ENCODE results near the gene BEND7. TPM values are rescaled to one million over a fixed set of nuclear protein-coding genes. Genes with fewer than 3 reads are reported as not detected.

BEND7 gene
- total RNA-seq, 1 donor from 2014 or later, result 28.6 TPM

GRCh38 chr10:13400196-13400965 is 128.4 kb downstream of the BEND7 start:
- no peak for DNase-seq (ENCODE audit: low spot score)
- ATAC-seq, result no peak
- intact Hi-C loops (cut with DNase I), result no loop called here

DNA sequence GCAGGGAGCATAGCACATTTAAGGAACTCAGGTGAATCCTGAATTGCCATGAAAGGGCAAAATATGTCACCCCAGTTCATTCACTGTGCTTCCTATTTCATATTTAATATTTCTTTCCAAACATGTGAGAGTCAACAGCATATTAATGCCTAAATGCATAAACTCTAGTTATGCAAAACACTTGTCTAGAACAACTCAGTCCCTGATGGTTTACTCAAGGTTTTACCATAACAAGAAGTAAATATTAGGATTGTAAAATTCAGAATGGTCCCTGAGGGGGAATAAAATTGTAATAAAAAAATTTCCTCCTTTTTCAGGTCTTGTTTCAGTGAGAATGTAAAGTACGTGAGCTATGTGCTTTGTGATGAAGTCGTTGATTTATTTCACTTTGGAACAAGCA is 129.1 kb downstream of the BEND7 start:
- DNase-seq (ENCODE audit: low spot score), result no peak
- intact Hi-C loops (cut with DNase I), result no loop called here
- no peak for ATAC-seq

DNA sequence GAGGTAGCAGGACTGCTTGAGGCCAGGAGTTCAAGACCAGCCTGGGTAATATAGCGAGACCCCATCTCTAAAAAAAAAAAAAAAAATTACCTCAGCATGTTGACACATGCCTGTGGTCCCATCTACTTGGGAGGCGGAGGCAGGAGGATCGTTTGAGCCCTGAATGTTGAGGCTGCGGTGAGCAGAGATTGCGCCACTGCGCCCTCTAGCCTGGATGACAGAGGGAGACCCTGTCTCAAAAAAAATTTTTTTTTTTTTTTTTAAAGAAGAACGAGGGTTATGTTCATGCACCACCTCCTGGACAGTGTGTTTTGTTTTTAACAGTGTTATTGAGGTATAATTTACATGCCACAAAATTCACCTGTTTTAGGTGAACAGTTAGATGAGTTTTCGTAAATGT is 129.6 kb downstream of the BEND7 start:
- DNase-seq (ENCODE audit: low spot score) (no peak), ATAC-seq (no peak)
- intact Hi-C loops (cut with DNase I), result no loop called here

DNA sequence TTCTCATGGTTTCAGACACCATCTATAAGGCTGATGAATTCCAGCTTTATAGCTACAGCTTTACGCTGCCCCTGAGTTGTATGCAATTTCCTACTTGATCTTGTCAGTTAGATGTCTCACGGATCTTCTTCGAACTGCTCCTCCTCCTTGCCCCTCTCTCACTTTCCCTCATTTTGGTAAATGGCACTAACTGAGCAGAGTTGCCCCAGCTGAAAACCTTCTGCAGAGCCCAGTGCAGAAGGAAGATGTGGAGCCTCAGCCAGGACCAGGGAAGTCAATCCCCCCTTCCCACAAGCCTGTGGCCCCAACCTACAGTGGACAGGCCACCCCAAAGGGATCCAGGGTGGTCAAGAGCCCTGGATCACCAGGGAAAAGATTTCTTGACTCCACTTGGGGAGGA is 131.8 kb downstream of the BEND7 start:
- no peak for DNase-seq (ENCODE audit: low spot score)
- intact Hi-C loops (cut with DNase I), result no loop called here
- ATAC-seq, result no peak

DNA sequence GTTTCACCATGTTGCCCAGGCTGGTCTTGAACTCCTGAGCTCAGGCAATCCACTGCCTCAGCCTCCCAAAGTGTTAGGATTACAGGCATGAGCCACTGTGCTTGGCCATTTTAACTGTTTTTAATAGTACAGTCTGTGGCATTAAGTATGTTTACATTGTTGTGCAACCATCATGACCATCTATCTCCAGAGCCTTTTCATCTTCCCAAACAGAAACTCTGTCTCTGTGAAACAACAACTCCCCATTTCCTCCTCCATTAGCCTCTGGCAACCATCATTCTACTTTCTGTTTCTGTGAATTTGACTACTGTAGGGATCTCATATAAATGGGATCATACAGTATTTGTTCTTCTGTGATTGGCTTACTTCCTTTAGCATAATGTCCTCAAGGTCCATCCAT is 132.4 kb downstream of the BEND7 start:
- ATAC-seq (no peak), DNase-seq (ENCODE audit: low spot score) (no peak)
- intact Hi-C loops (cut with DNase I), result no loop called here

GRCh38 chr10:13395540-13395939 is 133.3 kb downstream of the BEND7 start:
- no peak for DNase-seq (ENCODE audit: low spot score)
- no peak for ATAC-seq
- intact Hi-C loops (cut with DNase I), result no loop called here

GRCh38 chr10:13393640-13394039 is 135.2 kb downstream of the BEND7 start:
- no peak for ATAC-seq
- DNase-seq (ENCODE audit: low spot score), result no peak
- intact Hi-C loops (cut with DNase I), result no loop called here

GRCh38 chr10:13392701-13393100 is 136.1 kb downstream of the BEND7 start:
- no peak for ATAC-seq
- intact Hi-C loops (cut with DNase I), result no loop called here
- DNase-seq (ENCODE audit: low spot score), result no peak

Other genes with a start within 250 kb of the BEND7 start
- 21.7 TPM for gene PHYH, start 228.9 kb downstream of the BEND7 start, total RNA-seq
- 34.8 TPM for gene SEPHS1, start 180.7 kb downstream of the BEND7 start, total RNA-seq
- gene PRPF18, start 58.0 kb upstream of the BEND7 start, total RNA-seq, result 23.4 TPM